HG03558 (cell line): ENCODE data around the gene RPS27.
A peak's percentile ranks its signal among the peaks of the same experiment; 100 is the strongest.
"Not testable (repeated sequence)": the region's sequence is repeated elsewhere in the genome, so short reads cannot be mapped to it uniquely, and the experiment has no call there.

ENCODE experiments used
- ATAC-seq: cut with Tn5 transposase; IDR thresholded peaks from one replicate; pipeline ENCODE4 v1.9.1; 2021; ENCODE audit warnings: moderate number of reproducible peaks; ENCODE audit not compliant: unreplicated experiment; ENCODE audit errors: extremely low read depth

Gene RPS27

GRCh38 chr1:153960206-153960605 lies 30.4 kb upstream of the RPS27 start:
- ATAC-seq = no peak

GRCh38 chr1:153961421-153961820 lies 29.1 kb upstream of the RPS27 start:
- ATAC-seq = no peak

GRCh38 chr1:153962088-153963029 lies 28.2 kb upstream of the RPS27 start:
- no peak for ATAC-seq

GRCh38 chr1:153963030-153963849 lies 27.3 kb upstream of the RPS27 start, which contains the start of gene SLC39A1:
Gene SLC39A1, minus strand, starts transcription at chr1:153963537. Its CDS starts 822 bp downstream, at chr1:153962715.
- ATAC-seq = no peak

- no peak for ATAC-seq
These were observed 26.7 kb upstream of the RPS27 start for GRCh38 chr1:153963850-153964331.

GRCh38 chr1:153967107-153967999 lies 23.2 kb upstream of the RPS27 start, which contains the start of gene CREB3L4:
Gene CREB3L4, plus strand, starts transcription at chr1:153967902. Its CDS starts 624 bp downstream, at chr1:153968526.
- ATAC-seq = peak; percentile 61

- ATAC-seq = no peak
These were observed 22.6 kb upstream of the RPS27 start for GRCh38 chr1:153968000-153968363.

- no peak for ATAC-seq
These were observed 22.2 kb upstream of the RPS27 start for GRCh38 chr1:153968408-153968807.

GRCh38 chr1:153968972-153969371 lies 21.6 kb upstream of the RPS27 start:
- no peak for ATAC-seq

- no peak for ATAC-seq
These were observed 20.2 kb upstream of the RPS27 start for GRCh38 chr1:153970346-153970745.

GRCh38 chr1:153973071-153973470 lies 17.5 kb upstream of the RPS27 start:
- no peak for ATAC-seq

- ATAC-seq = no peak
These were observed 17.0 kb upstream of the RPS27 start for GRCh38 chr1:153973525-153973924.

GRCh38 chr1:153976819-153977249 lies 13.7 kb upstream of the RPS27 start:
- no peak for ATAC-seq

GRCh38 chr1:153977250-153978240 lies 13.0 kb upstream of the RPS27 start, which contains the start of gene JTB:
Gene JTB, minus strand, starts transcription at chr1:153977674. Its CDS starts 422 bp downstream, at chr1:153977252.
- ATAC-seq = peak; percentile 32

- no peak for ATAC-seq
These were observed 12.2 kb upstream of the RPS27 start for GRCh38 chr1:153978274-153978909.

- ATAC-seq = not testable (repeated sequence)
These were observed 11.5 kb upstream of the RPS27 start for GRCh38 chr1:153979091-153979490.

GRCh38 chr1:153981735-153982134 lies 8.8 kb upstream of the RPS27 start:
- not testable (repeated sequence) for ATAC-seq
